Activated naive CD4-positive, alpha-beta T cell treated with anti-CD3 and anti-CD28 coated beads, Interleukin-2, amount 50 U/mL, for 24 hours (primary cell): ENCODE data around the gene SERPINE1.
"Not testable (repeated sequence)": the region's sequence is repeated elsewhere in the genome, so short reads cannot be mapped to it uniquely, and the experiment has no call there.

Experiments used
- H3K27ac Mint-ChIP-seq: one replicate; pipeline ENCODE4 v1.8.0; 2021; ENCODE audit warnings: mild to moderate bottlenecking, mixed read lengths
- H3K27me3 Mint-ChIP-seq: one replicate; pipeline ENCODE4 v1.8.0; 2021; ENCODE audit warnings: mixed read lengths
- H3K36me3 Mint-ChIP-seq: one replicate; pipeline ENCODE4 v1.8.0; 2021; ENCODE audit warnings: mixed read lengths
- H3K4me1 Mint-ChIP-seq: one replicate; pipeline ENCODE4 v1.8.0; 2021; ENCODE audit warnings: mixed read lengths
- H3K4me3 Mint-ChIP-seq: one replicate; pipeline ENCODE4 v1.8.0; 2021; ENCODE audit warnings: mild to moderate bottlenecking, mixed read lengths
- H3K9me3 Mint-ChIP-seq: one replicate; pipeline ENCODE4 v1.8.0; 2021; ENCODE audit warnings: mixed read lengths

SERPINE1 gene

DNA sequence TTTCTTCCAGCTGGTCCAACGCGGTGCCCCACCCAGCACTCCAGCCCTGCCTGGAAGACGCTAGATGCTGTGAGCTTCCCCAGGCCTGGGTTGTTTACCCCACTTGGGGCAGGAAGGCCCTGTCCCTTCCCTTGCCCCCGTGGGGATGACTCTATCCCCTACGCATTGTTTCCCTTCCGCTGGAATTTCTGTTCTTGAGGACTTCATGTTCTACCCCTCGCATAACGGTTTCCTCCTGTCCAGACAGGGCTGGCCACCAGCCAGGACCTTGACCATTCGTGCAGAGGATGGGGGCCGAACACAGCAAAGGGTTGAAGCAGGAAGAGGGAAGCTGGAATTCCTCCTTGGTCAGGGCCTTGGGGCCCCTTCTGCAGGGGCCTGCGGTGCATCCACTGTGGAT, 14.7 kb upstream of the SERPINE1 start:
- Mint-ChIP-seq H3K4me3 (no peak overlapping the region), H3K4me1 (no peaks in the 10 kb centered on the region), H3K27ac (no peak overlapping the region), H3K27me3 (no peaks in the 10 kb centered on the region), H3K9me3 (no peaks in the 10 kb centered on the region), H3K36me3 (no peaks in the 10 kb centered on the region)

DNA sequence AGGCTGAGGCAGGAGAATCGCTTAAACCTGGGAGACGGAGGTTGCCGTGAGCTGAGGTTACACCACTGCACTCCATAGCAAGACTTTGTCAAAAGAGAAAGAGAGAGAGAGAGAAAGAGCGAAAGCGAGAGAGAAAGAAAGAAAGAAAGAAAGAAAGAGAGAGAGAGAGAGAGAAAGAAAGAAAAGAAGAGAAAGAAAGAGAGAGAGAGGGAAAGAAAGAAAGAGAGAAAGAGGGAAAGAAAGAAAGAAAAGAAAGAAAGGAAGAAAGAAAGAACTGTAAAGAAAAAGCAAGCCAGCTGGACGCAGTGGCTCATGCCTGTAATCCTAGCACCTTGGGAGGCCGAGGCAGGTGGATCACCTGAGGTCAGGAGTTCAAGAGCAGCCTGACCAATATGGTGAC, 13.8 kb upstream of the SERPINE1 start:
- not testable (repeated sequence) for H3K4me1 Mint-ChIP-seq, H3K27me3 Mint-ChIP-seq, H3K4me3 Mint-ChIP-seq, H3K27ac Mint-ChIP-seq, H3K9me3 Mint-ChIP-seq, H3K36me3 Mint-ChIP-seq

DNA sequence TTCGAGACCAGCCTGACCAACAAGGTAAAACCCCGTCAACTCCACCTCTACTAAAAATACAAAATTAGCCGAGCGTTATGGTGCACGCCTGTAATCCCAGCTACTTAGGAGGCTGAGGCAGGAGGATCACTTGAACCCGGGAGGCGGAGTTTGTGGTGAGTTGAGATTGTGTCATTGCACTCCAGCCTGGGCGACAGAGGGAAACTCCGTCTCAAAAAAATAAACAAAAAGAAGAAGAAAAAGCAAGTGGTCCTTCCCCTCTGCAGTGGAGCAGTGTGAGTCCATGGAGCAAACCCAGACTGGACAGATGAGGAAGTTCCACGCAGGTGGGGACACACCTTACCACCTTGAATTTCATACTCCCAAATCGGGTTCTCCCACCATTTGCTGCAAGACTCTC, 13.1 kb upstream of the SERPINE1 start:
- Mint-ChIP-seq H3K9me3 (no peaks in the 10 kb centered on the region), H3K27me3 (no peaks in the 10 kb centered on the region), H3K4me3 (no peak overlapping the region), H3K4me1 (no peaks in the 10 kb centered on the region), H3K27ac (no peak overlapping the region), H3K36me3 (no peaks in the 10 kb centered on the region)

DNA sequence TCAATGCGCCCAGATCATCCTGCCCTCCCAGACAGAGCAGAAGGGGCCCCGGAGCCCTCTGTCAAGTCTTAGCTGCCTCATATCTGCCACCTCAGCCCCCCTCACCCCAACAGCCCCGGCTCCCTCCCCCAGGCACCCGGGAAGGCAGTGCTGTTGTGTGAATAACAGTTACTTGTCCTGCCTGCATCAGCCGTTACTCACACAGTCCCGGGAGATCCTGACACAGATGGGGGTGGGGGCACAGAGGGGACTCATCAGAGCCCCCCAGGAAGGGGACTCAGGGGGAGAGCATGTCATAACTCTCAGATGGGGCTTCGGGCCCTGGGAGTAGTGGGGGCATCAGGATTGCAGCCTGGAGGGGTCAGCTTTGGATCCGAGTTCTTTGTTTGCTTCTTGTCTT, 12.4 kb upstream of the SERPINE1 start:
- no peaks in the 10 kb centered on the region for H3K4me1 Mint-ChIP-seq
- no peaks in the 10 kb centered on the region for H3K36me3 Mint-ChIP-seq
- H3K9me3 Mint-ChIP-seq: no peaks in the 10 kb centered on the region
- no peak overlapping the region for H3K4me3 Mint-ChIP-seq
- H3K27me3 Mint-ChIP-seq: peaks cover 2% of the 10 kb centered on the region
- H3K27ac Mint-ChIP-seq: no peak overlapping the region

DNA sequence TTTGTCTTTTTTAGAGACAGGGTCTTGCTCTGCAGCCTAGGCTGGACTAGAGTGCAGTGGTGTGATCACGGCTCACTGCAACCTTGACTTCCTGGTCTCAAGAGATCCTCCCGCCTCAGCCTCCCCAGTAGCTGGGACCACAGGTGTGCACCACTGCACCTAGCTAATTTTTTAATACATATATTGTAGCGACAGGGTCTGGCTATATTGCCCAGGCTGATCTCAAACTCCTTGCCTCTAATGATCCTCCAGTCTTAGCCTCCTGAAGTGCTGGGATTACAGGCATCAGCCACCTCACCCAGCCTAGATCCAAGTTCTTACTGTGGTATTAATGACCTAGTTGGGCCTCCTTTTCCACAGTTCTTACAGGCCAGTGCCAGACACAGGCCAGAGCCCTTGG, 11.7 kb upstream of the SERPINE1 start:
- no peaks in the 10 kb centered on the region for H3K4me1 Mint-ChIP-seq
- peaks cover 4% of the 10 kb centered on the region for H3K27me3 Mint-ChIP-seq
- no peak overlapping the region for H3K4me3 Mint-ChIP-seq
- no peak overlapping the region for H3K27ac Mint-ChIP-seq
- no peaks in the 10 kb centered on the region for H3K36me3 Mint-ChIP-seq
- H3K9me3 Mint-ChIP-seq: no peaks in the 10 kb centered on the region

DNA sequence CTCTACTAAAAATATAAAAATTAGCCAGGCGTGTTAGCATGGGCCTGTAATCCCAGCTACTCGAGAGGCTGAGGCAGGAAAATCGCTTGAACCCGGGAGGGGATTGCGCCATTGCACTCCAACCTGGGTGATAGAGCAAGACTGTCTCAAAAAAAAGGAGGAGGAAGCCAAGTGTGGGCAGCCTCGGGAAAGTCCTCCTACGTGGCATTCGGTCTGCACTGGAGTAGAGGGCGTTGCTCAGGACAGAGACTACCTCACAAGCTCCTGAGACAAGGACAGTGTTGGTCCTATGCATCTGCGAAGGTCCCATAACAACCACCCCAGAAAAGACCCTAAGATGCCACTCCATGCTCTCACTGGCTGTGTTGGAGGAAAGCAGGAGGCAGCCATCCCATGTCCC, 10.0 kb upstream of the SERPINE1 start:
- no peaks in the 10 kb centered on the region for H3K36me3 Mint-ChIP-seq
- no peaks in the 10 kb centered on the region for H3K9me3 Mint-ChIP-seq
- no peaks in the 10 kb centered on the region for H3K4me1 Mint-ChIP-seq
- peaks cover 8% of the 10 kb centered on the region for H3K27me3 Mint-ChIP-seq
- no peak overlapping the region for H3K4me3 Mint-ChIP-seq
- no peak overlapping the region for H3K27ac Mint-ChIP-seq

DNA sequence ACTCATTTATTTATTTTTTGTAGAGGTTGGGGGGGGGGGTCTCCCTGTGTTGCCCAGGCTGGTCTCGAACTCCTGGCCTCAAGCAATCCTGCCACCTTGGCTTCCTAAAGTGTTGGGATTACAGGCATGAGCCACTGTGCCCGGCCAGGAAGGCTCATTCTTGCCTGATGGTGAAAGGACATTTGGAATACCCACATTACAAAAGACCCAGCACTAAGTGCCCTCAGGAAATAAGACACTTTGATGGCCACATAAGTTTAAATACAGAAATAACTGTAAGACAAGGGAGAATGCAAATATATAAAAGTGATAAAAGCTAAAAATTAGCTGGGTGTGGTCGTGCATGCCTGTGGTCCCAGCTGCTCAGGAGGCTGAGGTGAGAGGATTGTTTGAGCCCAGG, 8.0 kb upstream of the SERPINE1 start:
- Mint-ChIP-seq H3K36me3 (no peaks in the 10 kb centered on the region), H3K4me1 (no peaks in the 10 kb centered on the region), H3K27me3 (peaks cover 18% of the 10 kb centered on the region), H3K9me3 (no peaks in the 10 kb centered on the region), H3K27ac (peak overlapping the region; percentile 77), H3K4me3 (no peak overlapping the region)

DNA sequence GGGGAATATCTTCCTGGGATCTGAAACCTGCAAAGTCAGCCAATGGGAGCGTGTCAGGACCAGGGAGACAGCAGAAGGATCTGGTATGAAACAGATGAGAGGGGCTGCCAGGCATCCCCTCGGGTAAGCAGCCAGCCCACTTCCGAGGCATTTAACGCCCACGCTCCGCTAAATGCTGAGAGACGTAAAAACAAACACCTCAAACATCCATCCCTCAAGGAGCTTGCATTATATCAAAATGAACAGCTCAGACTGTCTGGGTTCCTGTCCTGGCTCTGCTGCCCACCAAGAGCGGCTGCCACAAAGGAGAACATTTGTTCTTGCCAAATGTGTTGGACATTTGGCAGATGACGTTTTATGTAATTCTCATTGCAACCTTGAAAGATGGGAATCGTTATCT, 7.0 kb upstream of the SERPINE1 start:
- Mint-ChIP-seq H3K4me1 (peaks cover 6% of the 10 kb centered on the region), H3K9me3 (no peaks in the 10 kb centered on the region), H3K27me3 (peaks cover 21% of the 10 kb centered on the region), H3K27ac (no peak overlapping the region), H3K36me3 (no peaks in the 10 kb centered on the region), H3K4me3 (no peak overlapping the region)

DNA sequence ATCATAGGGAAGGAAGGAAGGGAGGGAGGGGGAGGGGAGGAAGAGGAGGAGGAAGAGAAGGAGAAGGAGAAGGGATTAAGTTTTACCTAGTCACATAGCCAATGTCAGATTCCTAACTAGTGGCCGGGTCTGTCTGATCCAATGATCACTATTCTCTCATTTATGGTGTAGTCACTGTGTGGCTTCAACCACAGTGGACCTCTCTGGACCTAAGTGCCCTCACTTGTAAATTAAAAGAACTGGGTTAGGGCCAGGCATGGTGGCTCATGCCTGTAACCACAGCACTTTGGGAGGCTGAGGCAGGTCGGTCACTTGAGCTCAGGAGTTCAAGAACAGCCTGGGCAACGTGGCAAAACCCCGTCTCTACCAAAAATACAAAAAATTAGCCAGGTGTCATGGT, 6.6 kb upstream of the SERPINE1 start:
- Mint-ChIP-seq H3K27me3 (peaks cover 23% of the 10 kb centered on the region), H3K36me3 (no peaks in the 10 kb centered on the region), H3K9me3 (no peaks in the 10 kb centered on the region), H3K27ac (no peak overlapping the region), H3K4me3 (no peak overlapping the region), H3K4me1 (peaks cover 9% of the 10 kb centered on the region)

DNA sequence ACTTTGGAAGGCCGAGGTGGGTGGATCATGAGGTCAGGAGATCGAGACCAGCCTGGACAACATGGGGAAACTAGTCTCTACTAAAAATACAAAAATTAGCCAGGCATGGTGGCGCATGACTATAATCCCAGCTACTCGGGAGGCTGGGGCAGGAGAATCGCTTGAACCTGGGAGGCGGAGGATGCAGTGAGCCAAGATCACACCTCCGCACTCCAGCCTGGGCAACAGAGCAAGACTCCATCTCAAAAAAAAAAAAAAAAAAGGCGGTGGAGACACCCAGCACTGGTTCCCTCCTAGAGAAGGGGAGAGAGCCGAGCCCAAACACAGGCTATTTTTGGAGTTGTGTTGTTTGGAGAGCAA, 5.3 kb upstream of the SERPINE1 start:
- H3K9me3 Mint-ChIP-seq, H3K4me3 Mint-ChIP-seq, H3K36me3 Mint-ChIP-seq, H3K27ac Mint-ChIP-seq: not testable (repeated sequence)
- peaks cover 17% of the 10 kb centered on the region for H3K4me1 Mint-ChIP-seq
- peaks cover 29% of the 10 kb centered on the region for H3K27me3 Mint-ChIP-seq

DNA sequence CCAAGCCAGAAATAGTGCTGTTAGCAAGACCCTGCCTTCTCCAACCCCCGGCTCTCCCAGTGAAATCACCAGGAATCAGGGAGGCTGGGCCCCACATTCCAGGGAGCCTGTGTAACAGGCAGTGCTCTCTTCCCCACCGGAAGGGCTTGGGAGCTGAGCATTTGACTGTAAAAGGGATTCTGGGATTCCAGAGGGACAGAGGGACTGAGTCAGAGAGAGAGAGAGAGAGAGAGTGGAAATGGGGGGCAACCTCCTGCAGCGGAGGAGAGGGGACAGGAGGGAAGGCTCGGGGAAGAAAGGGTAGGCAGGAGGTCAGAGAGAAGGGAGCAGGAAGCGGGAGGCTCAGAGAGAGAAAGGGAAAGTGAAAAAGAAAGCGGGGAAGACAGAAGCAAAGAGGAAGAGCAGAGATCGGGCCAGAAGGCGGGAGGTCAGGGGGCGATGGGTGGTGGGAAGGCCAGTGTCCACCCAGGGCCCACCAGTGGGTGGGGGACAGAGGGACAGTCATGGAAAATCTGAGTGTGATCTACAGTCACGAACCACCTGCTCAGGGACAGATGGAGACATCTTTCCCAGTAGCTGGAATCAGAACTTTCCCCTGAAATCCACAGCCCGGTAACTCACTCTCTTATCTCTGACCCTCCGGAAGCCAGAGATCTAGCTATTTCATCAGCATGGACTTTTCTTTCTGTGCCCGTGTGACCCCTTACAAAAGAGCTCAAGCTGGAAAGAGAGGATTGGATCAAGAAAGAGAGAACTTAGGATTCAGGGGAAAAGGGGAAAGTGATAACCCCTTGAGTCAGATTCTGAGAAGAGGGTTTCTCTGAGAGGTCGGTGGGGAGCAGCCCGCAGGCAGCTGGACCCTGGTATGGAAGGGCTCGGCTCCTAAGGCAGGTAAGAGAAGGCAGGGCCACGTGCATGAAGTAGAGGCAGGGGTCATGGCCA, 4.6 kb upstream of the SERPINE1 start:
- no peaks in the 10 kb centered on the region for H3K36me3 Mint-ChIP-seq
- H3K4me3 Mint-ChIP-seq: peak overlapping the region; percentile 56
- peaks cover 31% of the 10 kb centered on the region for H3K27me3 Mint-ChIP-seq
- H3K4me1 Mint-ChIP-seq: peaks cover 23% of the 10 kb centered on the region
- no peaks in the 10 kb centered on the region for H3K9me3 Mint-ChIP-seq
- no peak overlapping the region for H3K27ac Mint-ChIP-seq

DNA sequence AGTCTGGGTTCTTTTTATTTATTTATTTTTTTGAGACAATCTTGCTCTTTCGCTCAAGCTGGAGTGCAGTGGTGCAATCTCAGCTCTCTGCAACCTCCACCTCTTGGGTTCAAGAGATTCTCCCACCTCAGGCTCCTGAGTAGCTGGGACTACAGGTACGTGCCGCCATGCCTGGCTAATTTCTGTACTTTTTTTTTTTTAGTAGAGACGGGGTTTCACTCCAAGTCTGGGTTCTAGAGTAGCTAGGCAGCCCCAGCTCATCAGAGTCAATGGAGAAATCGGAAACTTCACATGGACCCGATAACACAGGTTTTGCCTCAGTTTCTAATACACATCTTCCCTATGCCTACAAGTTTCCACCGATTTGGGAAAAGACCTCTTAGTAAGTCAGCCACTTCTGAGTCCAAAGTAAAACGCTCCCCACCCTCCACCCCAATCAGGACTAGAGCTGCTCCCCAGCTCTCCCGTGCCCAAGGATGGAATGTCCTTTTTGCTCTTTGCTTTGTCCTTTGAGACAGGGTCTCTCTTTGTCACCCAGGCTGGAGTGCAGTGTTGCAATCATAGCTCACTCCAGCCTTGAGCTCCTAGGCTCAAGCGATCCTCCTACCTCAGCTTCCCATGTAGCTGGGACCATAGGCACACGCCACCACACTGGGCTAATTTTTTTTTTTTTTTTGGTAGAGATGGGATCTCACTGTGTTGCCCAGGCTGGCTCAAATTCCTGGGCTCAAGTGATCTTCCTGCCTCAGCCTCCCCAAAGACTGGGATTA, 3.8 kb upstream of the SERPINE1 start:
- H3K4me1 Mint-ChIP-seq: peaks cover 27% of the 10 kb centered on the region
- peaks cover 32% of the 10 kb centered on the region for H3K27me3 Mint-ChIP-seq
- H3K9me3 Mint-ChIP-seq: no peaks in the 10 kb centered on the region
- no peak overlapping the region for H3K4me3 Mint-ChIP-seq
- H3K27ac Mint-ChIP-seq: no peak overlapping the region
- H3K36me3 Mint-ChIP-seq: no peaks in the 10 kb centered on the region

DNA sequence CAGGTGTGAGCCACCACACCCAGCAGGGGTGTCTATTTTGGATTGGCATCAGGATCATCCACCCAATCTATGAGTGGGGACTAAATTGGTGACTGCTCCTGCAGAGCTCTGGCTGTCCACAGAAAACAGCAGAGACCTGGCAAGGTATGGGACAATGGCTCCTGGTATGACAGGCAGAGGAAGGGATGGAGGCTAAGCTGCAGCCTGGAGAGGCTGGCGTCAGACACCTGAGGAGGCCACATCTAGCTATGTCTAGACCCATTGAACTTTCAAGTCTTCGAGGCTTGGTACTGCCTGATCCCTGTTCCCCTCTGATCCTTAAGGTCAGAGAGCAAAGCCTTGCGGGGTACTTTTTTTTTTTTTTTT, 3.2 kb upstream of the SERPINE1 start:
- Mint-ChIP-seq H3K27me3 (peaks cover 32% of the 10 kb centered on the region), H3K4me3 (no peak overlapping the region), H3K36me3 (no peaks in the 10 kb centered on the region), H3K9me3 (no peaks in the 10 kb centered on the region), H3K4me1 (peaks cover 27% of the 10 kb centered on the region), H3K27ac (no peak overlapping the region)

DNA sequence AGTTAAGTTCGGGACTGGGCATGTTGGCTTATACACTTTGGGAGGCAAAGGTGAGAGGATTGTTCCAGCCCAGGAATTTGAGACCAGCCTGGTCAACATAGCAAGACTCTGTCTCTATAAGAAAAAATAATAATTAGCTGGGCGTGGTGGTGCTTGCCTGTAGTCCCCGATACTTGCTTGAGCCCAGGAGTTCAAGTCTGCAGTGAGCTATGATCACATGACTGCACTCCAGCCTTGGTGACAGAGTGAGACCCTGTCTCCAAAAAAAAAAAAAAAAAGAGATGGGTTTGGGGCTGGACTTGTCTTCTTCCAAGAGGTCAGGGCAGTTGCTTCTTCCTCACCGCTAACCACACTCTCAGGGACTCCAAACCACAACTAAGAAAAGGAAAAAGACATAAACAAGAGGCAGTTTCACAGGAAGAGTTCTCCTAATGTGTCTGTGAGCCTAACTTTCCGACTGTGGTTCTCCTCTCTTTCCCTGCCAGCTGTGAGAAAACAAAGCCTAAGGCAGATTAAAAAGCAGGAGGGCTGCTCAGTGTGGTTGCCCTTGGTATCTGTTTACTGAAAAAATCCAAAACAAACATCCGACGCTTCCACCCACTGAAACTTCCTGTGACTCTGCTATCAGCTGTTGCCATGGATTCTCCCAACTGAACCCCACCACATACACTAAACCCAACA, 2.4 kb upstream of the SERPINE1 start:
- no peak overlapping the region for H3K4me3 Mint-ChIP-seq
- H3K27ac Mint-ChIP-seq: peak overlapping the region; percentile 70
- peaks cover 29% of the 10 kb centered on the region for H3K27me3 Mint-ChIP-seq
- H3K36me3 Mint-ChIP-seq: no peaks in the 10 kb centered on the region
- H3K9me3 Mint-ChIP-seq: no peaks in the 10 kb centered on the region
- peaks cover 27% of the 10 kb centered on the region for H3K4me1 Mint-ChIP-seq

DNA sequence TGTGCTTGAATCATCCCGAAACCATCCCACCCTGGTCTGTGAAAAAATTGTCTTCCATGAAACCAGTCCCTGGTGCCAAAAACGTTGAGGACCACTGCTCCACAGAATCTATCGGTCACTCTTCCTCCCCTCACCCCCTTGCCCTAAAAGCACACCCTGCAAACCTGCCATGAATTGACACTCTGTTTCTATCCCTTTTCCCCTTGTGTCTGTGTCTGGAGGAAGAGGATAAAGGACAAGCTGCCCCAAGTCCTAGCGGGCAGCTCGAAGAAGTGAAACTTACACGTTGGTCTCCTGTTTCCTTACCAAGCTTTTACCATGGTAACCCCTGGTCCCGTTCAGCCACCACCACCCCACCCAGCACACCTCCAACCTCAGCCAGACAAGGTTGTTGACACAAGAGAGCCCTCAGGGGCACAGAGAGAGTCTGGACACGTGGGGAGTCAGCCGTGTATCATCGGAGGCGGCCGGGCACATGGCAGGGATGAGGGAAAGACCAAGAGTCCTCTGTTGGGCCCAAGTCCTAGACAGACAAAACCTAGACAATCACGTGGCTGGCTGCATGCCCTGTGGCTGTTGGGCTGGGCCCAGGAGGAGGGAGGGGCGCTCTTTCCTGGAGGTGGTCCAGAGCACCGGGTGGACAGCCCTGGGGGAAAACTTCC, 784 bp upstream of the SERPINE1 start:
- Mint-ChIP-seq H3K4me3 (no peak overlapping the region), H3K27ac (peak overlapping the region; percentile 77), H3K9me3 (no peaks in the 10 kb centered on the region), H3K4me1 (peaks cover 27% of the 10 kb centered on the region), H3K36me3 (no peaks in the 10 kb centered on the region), H3K27me3 (peaks cover 29% of the 10 kb centered on the region)
